ENCODE data around the gene INO80E. TPM values are rescaled to one million over a fixed set of nuclear protein-coding genes. Genes with fewer than 3 reads are reported as not detected.
A peak's percentile ranks its signal among the peaks of the same experiment; 100 is the strongest.
"Not testable (repeated sequence)": the region's sequence is repeated elsewhere in the genome, so short reads cannot be mapped to it uniquely, and the experiment has no call there.

Gene INO80E, protein sequence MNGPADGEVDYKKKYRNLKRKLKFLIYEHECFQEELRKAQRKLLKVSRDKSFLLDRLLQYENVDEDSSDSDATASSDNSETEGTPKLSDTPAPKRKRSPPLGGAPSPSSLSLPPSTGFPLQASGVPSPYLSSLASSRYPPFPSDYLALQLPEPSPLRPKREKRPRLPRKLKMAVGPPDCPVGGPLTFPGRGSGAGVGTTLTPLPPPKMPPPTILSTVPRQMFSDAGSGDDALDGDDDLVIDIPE
- total RNA-seq (10 to 100 TPM; 72.4 to 76.7 TPM), total RNA-seq (72.4 to 104 reads per million in 2 donors)

DNA sequence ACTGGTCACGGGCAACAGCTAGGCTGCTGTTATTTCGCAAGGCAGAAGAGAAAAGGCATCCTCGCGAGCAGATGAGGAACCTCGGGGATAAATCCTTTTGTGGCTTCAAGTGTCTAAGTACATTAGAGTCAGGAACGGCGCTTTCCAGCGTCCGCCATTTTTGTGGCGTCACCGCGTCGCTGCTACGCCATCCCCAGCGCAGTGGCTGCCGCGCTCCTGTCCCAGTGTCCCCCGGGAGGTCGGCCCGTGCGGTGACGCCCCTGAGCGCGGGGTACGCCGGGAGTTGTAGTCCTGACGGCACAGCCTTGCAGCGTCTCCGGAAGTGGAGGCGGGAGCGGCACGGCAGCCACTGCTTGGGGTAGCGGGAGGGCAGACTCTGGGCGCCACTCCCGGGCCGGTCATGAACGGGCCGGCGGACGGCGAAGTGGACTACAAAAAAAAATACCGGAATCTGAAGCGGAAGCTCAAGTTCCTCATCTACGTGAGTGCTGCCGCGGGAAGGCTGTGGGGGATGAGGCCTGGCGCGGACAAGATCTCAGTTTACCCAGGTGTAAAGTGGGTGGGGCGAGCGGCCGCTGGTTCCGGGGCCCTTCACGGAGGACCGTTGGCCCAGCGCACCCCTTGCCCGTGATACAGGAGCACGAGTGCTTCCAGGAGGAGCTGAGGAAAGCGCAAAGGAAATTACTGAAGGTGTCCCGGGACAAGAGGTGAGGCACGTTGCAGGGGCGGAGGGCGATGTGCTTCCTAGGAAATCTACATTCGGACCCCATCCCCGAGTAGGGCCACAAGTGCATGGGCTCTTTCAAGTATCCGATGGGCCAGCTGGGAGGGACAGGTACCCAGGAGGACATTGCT lies at the start of gene INO80E:
Gene INO80E, plus strand, starts transcription at position 331 of the 855 bp plus-strand sequence. Its CDS starts 70 bp downstream, at position 401.
- H3K9me3 ChIP-seq (ENCODE audit: control insufficient read depth, low read length, poor library complexity, severe bottlenecking) = no peaks in the 10 kb centered on the region
- Mint-ChIP-seq H3K4me3 (peak within 1 kb of the TSS; percentile 98), H3K36me3 (ENCODE audit: low read depth) (no peaks in the 10 kb centered on the region), H3K27ac (peak within 1 kb of the TSS; percentile 94), H3K4me1 (peaks cover 26% of the 10 kb centered on the region), H3K27me3 (no peaks in the 10 kb centered on the region)
- DNase-seq = peak; percentile 97 to 99 (median 98)
- ATAC-seq = peak; percentile 97

GRCh38 chr16:29947897-29948296 lies 48.1 kb upstream of the INO80E start:
- DNase-seq (no peak), ATAC-seq (no peak)
- Mint-ChIP-seq H3K4me1 (peaks cover 2% of the 10 kb centered on the region), H3K27ac (no peak overlapping the region), H3K4me3 (no peak overlapping the region), H3K36me3 (ENCODE audit: low read depth) (peaks cover 4% of the 10 kb centered on the region), H3K27me3 (peaks cover 18% of the 10 kb centered on the region)
- H3K9me3 ChIP-seq (ENCODE audit: control insufficient read depth, low read length, poor library complexity, severe bottlenecking) = no peaks in the 10 kb centered on the region

DNA sequence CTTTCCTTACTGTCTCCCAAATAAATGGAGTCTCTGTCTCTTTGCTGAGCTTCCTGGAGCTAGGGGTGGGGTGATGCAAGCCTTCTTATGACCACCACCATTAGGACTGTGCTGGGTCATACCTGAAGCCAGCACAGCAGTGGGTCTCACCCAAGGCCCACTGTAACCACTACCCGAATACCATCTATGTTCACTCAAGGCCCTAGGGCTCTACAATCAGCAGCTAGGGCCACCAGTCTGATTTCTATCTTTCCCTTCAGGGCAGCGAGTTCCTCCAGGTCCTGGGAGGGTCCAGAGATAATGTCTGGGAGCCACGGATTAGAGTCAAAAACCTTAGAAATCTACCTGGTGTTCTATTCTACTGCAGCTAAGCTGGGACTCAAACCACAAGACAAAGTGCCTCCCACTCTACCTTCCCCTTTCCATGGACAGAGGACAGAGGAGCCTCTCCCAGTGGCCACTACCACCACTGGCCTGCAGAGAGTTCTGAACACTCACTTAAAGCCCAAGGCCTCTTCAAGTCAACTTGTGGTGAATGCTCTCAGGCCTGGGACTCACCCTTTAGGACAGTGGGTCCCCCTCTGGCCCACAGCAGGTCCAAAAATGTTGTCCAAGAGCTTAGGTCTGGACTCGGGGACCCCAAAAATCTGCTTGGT lies 45.1 kb upstream of the INO80E start:
- Mint-ChIP-seq H3K4me1 (no peaks in the 10 kb centered on the region), H3K27me3 (peaks cover 18% of the 10 kb centered on the region), H3K27ac (no peak overlapping the region), H3K36me3 (ENCODE audit: low read depth) (peaks cover 4% of the 10 kb centered on the region), H3K4me3 (no peak overlapping the region)
- ATAC-seq (no peak), DNase-seq (no peak)
- no peaks in the 10 kb centered on the region for H3K9me3 ChIP-seq (ENCODE audit: control insufficient read depth, low read length, poor library complexity, severe bottlenecking)

GRCh38 chr16:29951625-29952365 lies 44.2 kb upstream of the INO80E start:
- Mint-ChIP-seq H3K4me3 (no peak overlapping the region), H3K36me3 (ENCODE audit: low read depth) (peaks cover 4% of the 10 kb centered on the region), H3K27ac (no peak overlapping the region), H3K4me1 (no peaks in the 10 kb centered on the region), H3K27me3 (peaks cover 18% of the 10 kb centered on the region)
- DNase-seq (no peak), ATAC-seq (no peak)
- H3K9me3 ChIP-seq (ENCODE audit: control insufficient read depth, low read length, poor library complexity, severe bottlenecking) = no peaks in the 10 kb centered on the region

DNA sequence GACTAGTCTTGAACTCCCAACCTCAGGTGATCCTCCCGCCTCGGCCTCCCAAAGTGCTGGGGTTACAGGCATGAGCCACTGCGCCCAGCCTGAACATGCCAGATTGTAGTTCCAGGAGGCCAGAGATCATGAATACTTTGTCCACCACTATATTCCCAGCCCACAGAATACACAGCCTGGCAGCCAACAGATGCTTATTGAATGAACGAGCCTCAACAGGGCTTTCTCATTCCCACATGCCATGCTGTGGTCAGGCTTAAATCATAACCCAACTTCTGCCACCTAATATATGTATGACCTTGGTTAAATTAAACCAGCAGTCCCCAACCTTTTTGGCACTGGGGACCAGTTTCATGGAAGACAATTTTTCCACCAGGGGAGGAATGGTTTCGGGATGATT lies 37.3 kb upstream of the INO80E start:
- Mint-ChIP-seq H3K36me3 (ENCODE audit: low read depth) (no peaks in the 10 kb centered on the region), H3K4me3 (no peak overlapping the region), H3K27me3 (no peaks in the 10 kb centered on the region), H3K4me1 (peaks cover 14% of the 10 kb centered on the region), H3K27ac (no peak overlapping the region)
- DNase-seq (no peak), ATAC-seq (no peak)
- H3K9me3 ChIP-seq (ENCODE audit: control insufficient read depth, low read length, poor library complexity, severe bottlenecking) = no peaks in the 10 kb centered on the region

DNA sequence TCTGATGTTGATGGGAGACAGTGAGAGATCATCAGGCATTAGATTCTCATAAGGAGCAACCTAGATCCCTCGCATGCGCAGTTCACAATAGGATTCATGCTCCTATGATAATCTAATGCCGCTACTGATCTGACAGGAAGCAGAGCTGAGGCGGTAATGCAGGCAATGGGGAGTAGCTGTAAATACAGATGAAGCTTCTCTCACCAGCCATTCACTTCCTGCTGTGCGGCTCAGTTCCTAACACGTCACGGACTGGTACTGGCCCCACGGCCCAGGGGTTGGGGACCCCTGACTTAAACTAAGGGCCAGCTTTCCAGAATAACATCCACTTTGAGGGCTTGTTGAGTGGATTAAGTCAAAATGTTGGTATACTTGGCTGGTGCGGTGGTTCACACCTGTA lies 36.7 kb upstream of the INO80E start:
- no peak for DNase-seq
- H3K36me3 Mint-ChIP-seq (ENCODE audit: low read depth) = no peaks in the 10 kb centered on the region
- H3K4me1 Mint-ChIP-seq = peaks cover 14% of the 10 kb centered on the region
- H3K27me3 Mint-ChIP-seq = no peaks in the 10 kb centered on the region
- ATAC-seq = no peak
- no peaks in the 10 kb centered on the region for H3K9me3 ChIP-seq (ENCODE audit: control insufficient read depth, low read length, poor library complexity, severe bottlenecking)
- H3K4me3 Mint-ChIP-seq = no peak overlapping the region
- no peak overlapping the region for H3K27ac Mint-ChIP-seq

- H3K9me3 ChIP-seq (ENCODE audit: control insufficient read depth, low read length, poor library complexity, severe bottlenecking); H3K27me3 Mint-ChIP-seq; ATAC-seq; H3K27ac Mint-ChIP-seq; DNase-seq; H3K4me3 Mint-ChIP-seq; H3K36me3 Mint-ChIP-seq (ENCODE audit: low read depth): not testable (repeated sequence)
- H3K4me1 Mint-ChIP-seq = peaks cover 14% of the 10 kb centered on the region
Observed at GRCh38 chr16:29959821-29960220, 36.2 kb upstream of the INO80E start.

DNA sequence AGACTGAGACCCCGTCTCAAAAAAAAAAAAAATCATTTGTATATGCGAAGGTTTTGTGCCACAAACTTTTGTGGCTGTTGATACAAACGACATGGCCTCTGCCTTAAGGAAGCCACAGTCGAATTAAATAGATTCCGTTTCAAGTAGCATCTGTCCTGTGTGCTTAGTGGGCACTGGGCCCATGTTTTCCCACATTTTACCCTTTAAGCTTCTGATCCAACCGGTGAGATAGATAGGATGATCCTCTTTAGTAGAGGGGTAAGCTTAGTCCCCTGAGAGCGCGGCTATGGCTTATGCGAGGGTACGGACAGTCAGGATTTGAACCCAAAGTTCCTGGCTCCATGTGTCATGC lies 34.9 kb upstream of the INO80E start:
- H3K36me3 Mint-ChIP-seq (ENCODE audit: low read depth) = no peaks in the 10 kb centered on the region
- no peaks in the 10 kb centered on the region for H3K9me3 ChIP-seq (ENCODE audit: control insufficient read depth, low read length, poor library complexity, severe bottlenecking)
- H3K27me3 Mint-ChIP-seq = no peaks in the 10 kb centered on the region
- peak overlapping the region; percentile 92 for H3K4me3 Mint-ChIP-seq
- peak overlapping the region; percentile 72 for H3K27ac Mint-ChIP-seq
- no peak for DNase-seq
- peaks cover 16% of the 10 kb centered on the region for H3K4me1 Mint-ChIP-seq
- no peak for ATAC-seq

- Mint-ChIP-seq H3K4me1 (peaks cover 18% of the 10 kb centered on the region), H3K27ac (peak within 1 kb of the TSS; percentile 89), H3K4me3 (peak within 1 kb of the TSS; percentile 92), H3K36me3 (ENCODE audit: low read depth) (no peaks in the 10 kb centered on the region), H3K27me3 (no peaks in the 10 kb centered on the region)
- ATAC-seq (peak; percentile 87), DNase-seq (peak; percentile 95 to 97 (median 97))
- no peaks in the 10 kb centered on the region for H3K9me3 ChIP-seq (ENCODE audit: control insufficient read depth, low read length, poor library complexity, severe bottlenecking)
Observed at GRCh38 chr16:29961479-29962343, 34.3 kb upstream of the INO80E start, which contains the start of gene TMEM219. Gene TMEM219 (plus strand): TSS chr16:29962079. CDS start chr16:29963144, 1,065 bp downstream.

DNA sequence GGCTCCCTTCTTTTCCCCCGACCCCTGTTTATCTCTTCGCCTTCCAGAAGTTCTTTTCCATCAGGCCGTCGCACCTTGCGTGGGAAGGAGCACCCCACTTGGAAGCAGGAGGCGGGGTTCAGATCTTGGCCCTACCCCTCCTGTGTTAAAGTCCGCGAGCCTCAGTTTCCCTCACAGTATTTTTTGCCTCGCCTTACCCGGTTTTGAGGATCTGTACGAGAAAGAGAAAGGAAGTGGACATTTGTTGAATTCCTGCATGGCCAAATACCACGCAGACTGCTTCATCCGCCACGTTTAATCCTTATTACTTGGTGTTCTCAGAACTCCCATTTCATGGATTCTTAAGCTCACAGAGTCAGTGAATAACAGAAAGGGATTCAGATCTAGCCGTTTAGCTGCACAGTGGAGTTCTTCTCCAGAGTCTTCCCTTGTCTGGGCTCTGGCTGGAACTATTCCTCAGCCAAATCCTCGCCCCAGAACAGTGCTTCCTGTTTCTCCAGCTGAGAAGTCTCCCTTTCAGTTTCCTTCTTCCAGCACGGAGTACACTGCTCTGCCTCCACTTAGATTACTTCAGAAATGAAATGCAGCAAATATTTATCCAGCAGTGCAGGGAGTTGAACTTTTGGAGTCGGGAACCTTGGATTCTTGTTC lies 33.6 kb upstream of the INO80E start:
- Mint-ChIP-seq H3K36me3 (ENCODE audit: low read depth) (no peaks in the 10 kb centered on the region), H3K4me3 (peak overlapping the region; percentile 92), H3K27ac (peak overlapping the region; percentile 89), H3K27me3 (no peaks in the 10 kb centered on the region), H3K4me1 (peaks cover 20% of the 10 kb centered on the region)
- H3K9me3 ChIP-seq (ENCODE audit: control insufficient read depth, low read length, poor library complexity, severe bottlenecking) = no peaks in the 10 kb centered on the region
- DNase-seq (no peak), ATAC-seq (no peak)

DNA sequence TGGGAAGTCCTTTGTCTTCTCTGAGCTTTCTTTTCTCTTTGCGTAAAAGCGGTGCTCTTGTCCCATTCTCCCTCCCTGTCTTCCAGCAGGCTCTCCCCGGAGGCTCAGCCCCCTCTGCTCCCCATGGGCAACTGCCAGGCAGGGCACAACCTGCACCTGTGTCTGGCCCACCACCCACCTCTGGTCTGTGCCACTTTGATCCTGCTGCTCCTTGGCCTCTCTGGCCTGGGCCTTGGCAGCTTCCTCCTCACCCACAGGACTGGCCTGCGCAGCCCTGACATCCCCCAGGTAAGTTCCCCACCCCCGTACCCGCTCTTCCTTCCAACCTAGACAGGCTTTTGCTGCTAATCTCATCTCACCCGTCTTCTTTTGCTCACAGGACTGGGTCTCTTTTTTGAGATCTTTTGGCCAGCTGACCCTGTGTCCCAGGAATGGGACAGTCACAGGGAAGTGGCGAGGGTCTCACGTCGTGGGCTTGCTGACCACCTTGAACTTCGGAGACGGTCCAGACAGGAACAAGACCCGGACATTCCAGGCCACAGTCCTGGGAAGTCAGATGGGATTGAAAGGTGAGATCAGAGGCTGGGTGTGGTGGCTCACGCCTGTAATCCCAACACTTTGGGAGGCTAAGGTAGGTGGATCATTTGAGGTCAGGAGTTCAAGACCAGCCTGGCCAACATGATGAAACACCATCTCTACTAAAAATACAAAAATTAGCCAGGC lies 32.9 kb upstream of the INO80E start:
- H3K4me1 Mint-ChIP-seq = peaks cover 20% of the 10 kb centered on the region
- H3K27ac Mint-ChIP-seq = peak overlapping the region; percentile 89
- ATAC-seq (no peak), DNase-seq (no peak)
- no peaks in the 10 kb centered on the region for H3K27me3 Mint-ChIP-seq
- H3K9me3 ChIP-seq (ENCODE audit: control insufficient read depth, low read length, poor library complexity, severe bottlenecking) = no peaks in the 10 kb centered on the region
- peak overlapping the region; percentile 92 for H3K4me3 Mint-ChIP-seq
- H3K36me3 Mint-ChIP-seq (ENCODE audit: low read depth) = no peaks in the 10 kb centered on the region
